Aorta (tissue), 5 donors: ENCODE measurements around the gene HMX3. TPM values are rescaled to one million over a fixed set of nuclear protein-coding genes. Genes with fewer than 3 reads are reported as not detected.

Experiments
- ATAC-seq: fragments of 200-7000 bp; cut with Tn5 transposase; one replicate; pipeline ENCODE4 v1.9.1; 2022; ENCODE audit warnings: moderate library complexity; ENCODE audit not compliant: low FRiP score
- DNase-seq, 2 donors: peaks; one replicate each; pipeline ENCODE4 v3.0.0-alpha.2; 2020
- H3K27ac ChIP-seq, 2 donors: one replicate each; pipeline ENCODE4 v1.5.1; 2013; ENCODE audit warnings: low read length in 2 of 2, mild to moderate bottlenecking in 2 of 2, moderate library complexity in 2 of 2, control low read depth in 1 of 2, inconsistent platforms in 1 of 2, low read depth in 1 of 2
- H3K27me3 ChIP-seq, 2 donors: one replicate each; pipeline ENCODE4 v1.6.1; 2013; ENCODE audit warnings: control low read depth in 1 of 2, low read length in 1 of 2, mild to moderate bottlenecking in 1 of 2, moderate library complexity in 1 of 2; ENCODE audit not compliant: insufficient read depth in 2 of 2, control insufficient read depth in 1 of 2
- H3K36me3 ChIP-seq, 2 donors: one replicate each; pipeline ENCODE4 v1.6.1; 2013; ENCODE audit warnings: control low read depth in 1 of 2, low read length in 1 of 2, mild to moderate bottlenecking in 1 of 2; ENCODE audit not compliant: insufficient read depth in 2 of 2, control insufficient read depth in 1 of 2
- H3K4me1 ChIP-seq, 2 donors: one replicate each; pipeline ENCODE4 v1.6.1; 2013; ENCODE audit warnings: low read length in 2 of 2, control low read depth in 1 of 2, mild to moderate bottlenecking in 1 of 2, moderate library complexity in 1 of 2; ENCODE audit not compliant: insufficient read depth in 2 of 2, control insufficient read depth in 1 of 2
- H3K4me3 ChIP-seq, 2 donors: one replicate each; pipeline ENCODE4 v1.5.1; 2013; ENCODE audit warnings: low read length in 2 of 2, control low read depth in 1 of 2, mild to moderate bottlenecking in 1 of 2
- H3K9me3 ChIP-seq: one replicate; pipeline ENCODE4 v1.6.1; 2013; ENCODE audit warnings: mild to moderate bottlenecking, low read length; ENCODE audit not compliant: control insufficient read depth
- WGBS, 2 donors: extraction: QIAGEN DNeasy Blood & Tissue Kit; methylation state at CpG; one replicate each; pipeline ENCODE4 v1.1.7; 2013; 5-methylcytosine and 5-hydroxymethylcytosine counted together
- intact Hi-C, 2 donors: fragments of 100-400 bp; cut with DNase I; formaldehyde crosslinking; loops; one replicate each; pipeline versions ENCODE4 v1.14.2 to v1.15.0; 2022
- polyA plus RNA-seq, 2 donors: library from polyadenylated mRNA; stranded (reverse); fragments of 200-250 nt; gene quantifications; one replicate each; pipeline ENCODE4 v1.2.3, GENCODE V29; 2013
- total RNA-seq, 2 donors: library from RNA; stranded (reverse); fragmentation: NEBNext Ultra II Directional; extraction: Animal tissue kit (Norgen Biotek cat#: 25700); gene quantifications; one replicate each; pipeline ENCODE4 v1.2.1, GENCODE V29; 2021
- donor health status: healthy with polysubstance abuse.
- donor health status: Bipolar disorder and iron deficiency.
- donor health status: DM: no; HTN: no; CAD: no.
- donor health status: DM: no; HTN: no; CAD: no.
- donor health status: DM: yes; HTN: yes; CAD: no.

The HMX3 gene
- total and polyA plus RNA-seq, 4 donors = not detected

DNA sequence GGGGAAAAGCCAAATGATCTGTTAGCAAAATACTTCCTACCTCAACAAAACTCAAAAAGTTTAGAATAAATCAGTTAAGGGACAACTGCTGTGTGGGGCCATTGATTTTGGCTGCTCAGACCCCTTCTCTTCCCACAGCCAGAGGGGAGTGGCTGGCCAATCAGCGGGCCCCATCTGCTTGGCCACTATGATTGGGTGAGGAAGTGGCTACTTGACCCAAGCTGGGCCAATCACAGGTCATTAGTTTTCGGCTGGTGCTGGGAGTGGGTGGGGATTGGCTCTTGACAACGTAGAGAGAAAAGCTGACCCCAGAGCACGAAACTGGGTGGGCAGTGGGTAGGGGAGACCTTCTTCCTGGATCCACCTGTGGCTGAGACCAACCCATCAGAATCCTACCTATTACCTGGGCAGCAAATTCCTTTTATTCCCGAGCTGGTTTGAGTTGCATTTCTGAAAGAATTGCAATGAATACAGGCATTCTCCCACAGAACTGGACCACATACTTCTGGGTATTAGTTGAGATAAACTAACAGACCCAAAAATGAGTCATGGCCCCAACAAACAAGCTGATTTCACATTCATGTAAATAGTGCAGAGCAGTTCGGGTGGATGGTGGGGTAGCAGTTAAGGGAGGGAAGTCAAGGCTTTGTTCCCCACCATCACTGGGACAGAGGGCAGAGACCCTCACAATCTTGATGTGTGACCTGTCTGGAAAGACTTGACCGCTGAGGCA is 35.6 kb upstream of the HMX3 start:
- Histone ChIP-seq H3K27ac (no peak overlapping the region), H3K36me3 (no peaks in the 10 kb centered on the region), H3K4me1 (no peaks in the 10 kb centered on the region), H3K27me3 (no peaks in the 10 kb centered on the region), H3K4me3 (no peak overlapping the region), H3K9me3 (no peaks in the 10 kb centered on the region)
- ATAC-seq = no peak
- 69 to 72% methylated on average over 7 of the region's 7 CpGs for WGBS, 2 donors
- DNase-seq = no peak
- intact Hi-C loops = no loop called here

- WGBS, 2 donors = 67% methylated on average over 9 of the region's 9 CpGs
- Histone ChIP-seq H3K4me3 (no peak overlapping the region), H3K27ac (no peak overlapping the region), H3K36me3 (no peaks in the 10 kb centered on the region), H3K4me1 (no peaks in the 10 kb centered on the region), H3K9me3 (no peaks in the 10 kb centered on the region), H3K27me3 (no peaks in the 10 kb centered on the region)
- ATAC-seq (no peak), DNase-seq (no peak)
- intact Hi-C loops = no loop called here
These were observed 33.9 kb upstream of the HMX3 start for GRCh38 chr10:123101872-123102271.

DNA sequence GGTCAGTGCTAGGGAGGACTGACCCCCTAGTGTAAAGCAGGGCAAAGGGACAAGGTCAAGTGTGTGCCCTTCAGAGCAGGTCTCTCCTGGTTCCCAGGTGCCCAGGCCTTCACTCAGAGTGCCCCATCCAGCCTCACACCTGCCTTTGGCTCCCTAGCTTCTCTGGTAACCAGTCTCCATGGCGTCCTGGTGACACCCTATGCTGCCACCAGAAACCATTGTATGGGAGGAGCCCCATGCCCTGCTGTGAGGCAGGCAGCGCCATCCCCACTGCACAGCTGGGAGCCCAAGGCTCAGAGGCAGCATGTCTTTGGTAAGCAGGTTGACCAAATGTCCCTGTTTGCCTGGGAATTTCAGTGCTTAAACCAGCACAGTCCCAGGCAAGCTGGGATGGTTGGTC is 33.1 kb upstream of the HMX3 start:
- H3K9me3 ChIP-seq = no peaks in the 10 kb centered on the region
- ATAC-seq (no peak), DNase-seq (no peak)
- no peak overlapping the region for H3K27ac ChIP-seq
- H3K36me3 ChIP-seq = no peaks in the 10 kb centered on the region
- no peaks in the 10 kb centered on the region for H3K4me1 ChIP-seq
- WGBS, 2 donors = 44 to 61% methylated on average over 2 of the region's 2 CpGs
- H3K27me3 ChIP-seq = no peaks in the 10 kb centered on the region
- no peak overlapping the region for H3K4me3 ChIP-seq
- intact Hi-C loops = no loop called here

GRCh38 chr10:123103944-123104343 is 31.8 kb upstream of the HMX3 start:
- H3K4me1 ChIP-seq = no peaks in the 10 kb centered on the region
- intact Hi-C loops = no loop called here
- WGBS, 2 donors = 72 to 79% methylated on average over 9 of the region's 9 CpGs

GRCh38 chr10:123109466-123109865 is 26.3 kb upstream of the HMX3 start:
- ATAC-seq = no peak
- Histone ChIP-seq H3K9me3 (no peaks in the 10 kb centered on the region), H3K27ac (no peak overlapping the region), H3K4me3 (no peak overlapping the region), H3K4me1 (no peaks in the 10 kb centered on the region), H3K27me3 (no peaks in the 10 kb centered on the region), H3K36me3 (no peaks in the 10 kb centered on the region)
- DNase-seq = no peak
- WGBS, 2 donors = 66 to 70% methylated on average over 7 of the region's 7 CpGs
- intact Hi-C loops = no loop called here

More at GRCh38 chr10:123103944-123104343, 31.8 kb upstream of the HMX3 start:
- Histone ChIP-seq H3K27me3 (no peaks in the 10 kb centered on the region), H3K9me3 (no peaks in the 10 kb centered on the region), H3K36me3 (no peaks in the 10 kb centered on the region), H3K27ac (no peak overlapping the region), H3K4me3 (no peak overlapping the region)
- ATAC-seq (no peak), DNase-seq (no peak)

GRCh38 chr10:123117644-123118417 is 17.9 kb upstream of the HMX3 start:
- 8% methylated on average over 26 of the region's 26 CpGs for WGBS, 2 donors
- Histone ChIP-seq H3K9me3 (no peaks in the 10 kb centered on the region), H3K4me3 (no peak overlapping the region), H3K27me3 (no peaks in the 10 kb centered on the region), H3K36me3 (no peaks in the 10 kb centered on the region), H3K27ac (no peak overlapping the region), H3K4me1 (no peaks in the 10 kb centered on the region)
- DNase-seq = no peak
- ATAC-seq = no peak
- intact Hi-C loops = no loop called here

GRCh38 chr10:123119081-123119480 is 16.7 kb upstream of the HMX3 start:
- H3K9me3 ChIP-seq = no peaks in the 10 kb centered on the region
- no peak overlapping the region for H3K4me3 ChIP-seq
- 76 to 77% methylated on average over 8 of the region's 8 CpGs for WGBS, 2 donors
- H3K27me3 ChIP-seq = no peaks in the 10 kb centered on the region
- no peaks in the 10 kb centered on the region for H3K36me3 ChIP-seq
- ATAC-seq (no peak), DNase-seq (no peak)
- H3K4me1 ChIP-seq = no peaks in the 10 kb centered on the region
- no peak overlapping the region for H3K27ac ChIP-seq
- intact Hi-C loops = no loop called here

- Histone ChIP-seq H3K9me3 (peaks cover 10% of the 10 kb centered on the region), H3K27ac (no peak overlapping the region), H3K27me3 (peaks cover 0 to 5% of the 10 kb centered on the region in 2 donors), H3K4me3 (no peak overlapping the region), H3K4me1 (no peaks in the 10 kb centered on the region), H3K36me3 (no peaks in the 10 kb centered on the region)
- intact Hi-C loops = no loop called here
- no peak for DNase-seq
- ATAC-seq = no peak
- WGBS, 2 donors = 59 to 69% methylated on average over 5 of the region's 5 CpGs
These were observed 9.5 kb upstream of the HMX3 start for GRCh38 chr10:123126246-123126645.
